HG03097 (cell line): ENCODE data around the gene DIDO1.
"Not testable (repeated sequence)": the region's sequence is repeated elsewhere in the genome, so short reads cannot be mapped to it uniquely, and the experiment has no call there.

Source experiments
- ATAC-seq: cut with Tn5 transposase; IDR thresholded peaks from one replicate; pipeline ENCODE4 v1.9.1; 2021; ENCODE audit not compliant: unreplicated experiment, low FRiP score

DIDO1 gene

GRCh38 chr20:62860924-62861691, 65.2 kb downstream of the DIDO1 start:
- peak; percentile 21 for ATAC-seq

- no peak for ATAC-seq
Observed at GRCh38 chr20:62860391-62860923, 65.8 kb downstream of the DIDO1 start.

- ATAC-seq: no peak
Observed at GRCh38 chr20:62859721-62860120, 66.6 kb downstream of the DIDO1 start.

- ATAC-seq: no peak
Observed at GRCh38 chr20:62858058-62858830, 68.1 kb downstream of the DIDO1 start.

GRCh38 chr20:62856931-62857619, 69.2 kb downstream of the DIDO1 start:
- no peak for ATAC-seq

- no peak for ATAC-seq
Observed at GRCh38 chr20:62855120-62855519, 71.2 kb downstream of the DIDO1 start.

GRCh38 chr20:62854121-62854520, 72.2 kb downstream of the DIDO1 start:
- ATAC-seq: no peak

GRCh38 chr20:62853304-62853703, 73.0 kb downstream of the DIDO1 start:
- ATAC-seq: not testable (repeated sequence)

- no peak for ATAC-seq
Observed at GRCh38 chr20:62852841-62853240, 73.5 kb downstream of the DIDO1 start.

- ATAC-seq: no peak
Observed at GRCh38 chr20:62852196-62852595, 74.1 kb downstream of the DIDO1 start.

- no peak for ATAC-seq
Observed at GRCh38 chr20:62850333-62850974, 75.9 kb downstream of the DIDO1 start.

GRCh38 chr20:62849431-62849830, 76.9 kb downstream of the DIDO1 start:
- no peak for ATAC-seq

- ATAC-seq: not testable (repeated sequence)
Observed at GRCh38 chr20:62848917-62849316, 77.4 kb downstream of the DIDO1 start.

GRCh38 chr20:62846166-62846890, 80.0 kb downstream of the DIDO1 start:
- ATAC-seq: no peak

- no peak for ATAC-seq
Observed at GRCh38 chr20:62845416-62846160, 80.7 kb downstream of the DIDO1 start.

- ATAC-seq: no peak
Observed at GRCh38 chr20:62844182-62844581, 82.1 kb downstream of the DIDO1 start.

- no peak for ATAC-seq
Observed at GRCh38 chr20:62843656-62844055, 82.6 kb downstream of the DIDO1 start.

GRCh38 chr20:62841705-62842212, 84.5 kb downstream of the DIDO1 start:
- ATAC-seq: no peak
